GM13976 (cell line): ENCODE measurements around the gene CRIP3.

Source experiments
- DNase-seq: peaks from one replicate; pipeline ENCODE4 v3.0.0; 2012; ENCODE audit warnings: low spot score
- CTCF ChIP-seq: IDR thresholded peaks from 2 replicates; pipeline ENCODE4 v1.5.1; 2012; ENCODE audit warnings: borderline replicate concordance, mild to moderate bottlenecking; ENCODE audit not compliant: insufficient read depth; ENCODE audit errors: extremely low read depth, missing control alignments, control extremely low read depth
- in situ Hi-C: fragments of 300-500 bp; cut with MboI; formaldehyde crosslinking; loops from one replicate; pipeline ENCODE4 v1.12.0; 2022; ENCODE audit warnings: low sequenced_read_pairs, mixed read lengths, inconsistent platforms; ENCODE audit not compliant: unreplicated experiment

Gene CRIP3

DNA sequence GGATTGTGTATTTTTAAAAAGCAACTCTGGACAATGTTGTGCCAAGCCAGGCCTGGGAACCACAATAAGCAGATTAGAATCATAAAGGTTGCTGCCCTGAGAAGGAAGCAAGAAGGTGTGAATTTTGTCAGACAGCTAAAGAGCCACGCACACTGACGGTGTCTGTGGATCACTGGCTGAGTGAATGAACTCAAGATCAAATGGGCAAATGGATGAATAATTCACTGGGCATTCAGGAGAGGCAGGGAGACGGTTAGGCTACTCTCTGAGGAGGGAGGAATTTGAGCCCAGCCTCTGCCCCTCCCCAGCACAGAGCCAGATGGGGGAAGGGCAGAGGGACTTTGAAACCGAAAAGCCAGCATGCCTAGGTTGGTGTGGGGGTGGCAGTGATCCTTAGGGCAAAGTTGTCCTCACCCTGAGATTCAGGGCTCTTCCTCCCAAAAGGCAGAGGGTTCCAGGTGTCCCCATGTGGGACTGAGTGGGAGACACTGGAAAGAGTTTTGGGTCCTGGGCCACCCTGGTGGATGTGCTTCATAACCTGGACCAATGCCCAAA, 30.0 kb downstream of the CRIP3 start:
- TF ChIP-seq CTCF, result no peak
- DNase-seq, result no peak
- in situ Hi-C loops, result no loop called here

- no peak for DNase-seq
- no peak for TF ChIP-seq CTCF
- in situ Hi-C loops, result no loop called here
Observed at GRCh38 chr6:43277643-43278523, 30.7 kb downstream of the CRIP3 start.

GRCh38 chr6:43277306-43277642, 31.4 kb downstream of the CRIP3 start:
- no peak for TF ChIP-seq CTCF
- in situ Hi-C loops, result no loop called here
- no peak for DNase-seq

DNA sequence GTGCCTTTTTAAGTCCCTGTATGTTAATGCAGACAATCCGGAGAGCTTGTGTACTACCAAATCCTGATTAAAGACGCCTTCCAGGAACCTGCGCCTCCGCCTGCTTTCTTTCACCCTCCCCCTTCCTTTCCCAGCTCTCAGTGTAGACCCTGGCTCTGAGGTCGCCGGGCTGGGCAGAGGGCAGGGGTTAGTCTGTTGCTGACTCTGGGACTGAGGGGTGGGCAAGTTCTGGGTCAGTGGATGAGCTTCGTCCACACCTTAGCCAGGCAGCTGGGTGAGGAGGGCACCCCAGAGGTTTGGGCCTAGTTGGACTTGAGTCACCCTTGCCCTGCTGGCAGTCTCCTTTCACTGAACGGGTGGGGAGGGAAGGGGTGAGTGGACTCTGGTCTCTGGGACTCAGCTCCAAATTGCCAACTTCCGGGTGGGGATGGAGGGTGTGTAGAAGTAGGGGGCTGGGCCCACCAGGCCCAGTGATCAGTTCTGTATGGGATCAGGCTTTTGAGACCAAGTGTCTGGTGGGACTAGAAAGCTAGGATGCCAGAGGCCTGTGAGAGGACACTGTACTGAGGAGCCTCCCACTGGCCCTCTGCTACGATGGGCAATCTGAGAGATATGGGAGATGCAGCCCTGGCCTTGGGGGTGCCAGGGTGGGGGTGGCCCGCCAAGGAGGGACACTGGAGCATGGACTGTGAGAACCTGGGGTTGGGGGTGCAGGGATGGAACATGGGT, 31.9 kb downstream of the CRIP3 start:
- no peak for DNase-seq
- TF ChIP-seq CTCF, result no peak
- in situ Hi-C loops, result no loop called here

GRCh38 chr6:43275801-43276576, 32.6 kb downstream of the CRIP3 start:
- in situ Hi-C loops, result no loop called here
- DNase-seq, result no peak

More at GRCh38 chr6:43275801-43276576, 32.6 kb downstream of the CRIP3 start:
- TF ChIP-seq CTCF, result no peak
